Astrocyte (in vitro differentiated cells and primary cell): ENCODE data around the gene STT3B.

Experiments
- EZH2 ChIP-seq: IDR thresholded peaks from 2 replicates; pipeline ENCODE4 v1.6.1; 2012; ENCODE audit warnings: mild to moderate bottlenecking, low read length, inconsistent platforms; ENCODE audit not compliant: insufficient read depth
- TF ChIP-seq, protein P1 (sequence below): IDR thresholded peaks from 2 replicates; pipeline ENCODE4 v1.5.1; 2011; ENCODE audit warnings: low read depth, mild to moderate bottlenecking, inconsistent platforms, low read length, moderate library complexity; ENCODE audit not compliant: insufficient read depth

DNA sequence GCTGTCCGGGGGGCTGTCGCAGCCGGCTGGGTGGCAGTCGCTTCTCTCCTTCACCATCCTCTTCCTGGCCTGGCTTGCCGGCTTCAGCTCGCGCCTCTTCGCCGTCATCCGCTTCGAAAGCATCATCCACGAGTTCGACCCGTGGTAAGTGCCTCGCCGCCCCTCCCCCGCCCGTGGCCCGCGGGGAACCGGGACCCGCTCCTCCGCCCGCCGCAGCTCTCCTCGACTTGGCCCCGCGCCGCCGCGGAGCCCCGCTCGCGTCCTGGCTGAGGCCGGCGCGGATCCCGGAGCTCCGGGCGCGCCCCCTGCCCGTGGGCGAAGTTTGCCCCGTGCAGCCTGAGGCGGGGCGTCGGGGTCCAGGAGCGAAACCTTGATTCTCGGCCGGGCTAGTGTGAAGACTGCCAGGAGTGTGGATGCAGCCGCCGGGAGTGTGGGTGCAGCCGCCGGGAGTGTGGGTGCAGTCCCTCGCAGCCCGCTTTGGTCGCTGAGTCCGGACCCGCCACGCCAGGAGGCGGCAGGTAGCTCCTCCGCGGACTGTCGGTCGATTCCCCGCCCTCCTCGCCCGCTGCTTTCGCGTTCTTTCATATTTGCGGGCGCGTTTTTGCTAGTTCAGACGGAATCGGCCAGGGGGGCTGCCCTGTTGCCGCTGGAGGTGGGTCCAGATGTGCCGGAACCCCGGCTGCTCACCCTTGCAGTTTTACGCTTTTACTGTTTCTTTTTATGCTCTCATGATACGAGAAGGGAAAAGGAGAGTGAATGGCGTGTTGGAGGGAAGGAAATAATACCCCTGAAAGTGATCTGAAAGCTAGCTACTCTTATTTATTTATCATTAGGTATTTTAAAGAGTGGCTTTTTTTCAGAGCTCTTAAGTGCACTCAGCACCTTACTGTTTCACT lies 692 bp downstream of the STT3B start:
- TF ChIP-seq, protein P1, sequence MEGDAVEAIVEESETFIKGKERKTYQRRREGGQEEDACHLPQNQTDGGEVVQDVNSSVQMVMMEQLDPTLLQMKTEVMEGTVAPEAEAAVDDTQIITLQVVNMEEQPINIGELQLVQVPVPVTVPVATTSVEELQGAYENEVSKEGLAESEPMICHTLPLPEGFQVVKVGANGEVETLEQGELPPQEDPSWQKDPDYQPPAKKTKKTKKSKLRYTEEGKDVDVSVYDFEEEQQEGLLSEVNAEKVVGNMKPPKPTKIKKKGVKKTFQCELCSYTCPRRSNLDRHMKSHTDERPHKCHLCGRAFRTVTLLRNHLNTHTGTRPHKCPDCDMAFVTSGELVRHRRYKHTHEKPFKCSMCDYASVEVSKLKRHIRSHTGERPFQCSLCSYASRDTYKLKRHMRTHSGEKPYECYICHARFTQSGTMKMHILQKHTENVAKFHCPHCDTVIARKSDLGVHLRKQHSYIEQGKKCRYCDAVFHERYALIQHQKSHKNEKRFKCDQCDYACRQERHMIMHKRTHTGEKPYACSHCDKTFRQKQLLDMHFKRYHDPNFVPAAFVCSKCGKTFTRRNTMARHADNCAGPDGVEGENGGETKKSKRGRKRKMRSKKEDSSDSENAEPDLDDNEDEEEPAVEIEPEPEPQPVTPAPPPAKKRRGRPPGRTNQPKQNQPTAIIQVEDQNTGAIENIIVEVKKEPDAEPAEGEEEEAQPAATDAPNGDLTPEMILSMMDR = no peak
- no peak for TF ChIP-seq EZH2
